Measurements from ENCODE around the gene MMP7.
"Not testable (repeated sequence)": the region's sequence is repeated elsewhere in the genome, so short reads cannot be mapped to it uniquely, and the experiment has no call there.

MMP7 gene

DNA sequence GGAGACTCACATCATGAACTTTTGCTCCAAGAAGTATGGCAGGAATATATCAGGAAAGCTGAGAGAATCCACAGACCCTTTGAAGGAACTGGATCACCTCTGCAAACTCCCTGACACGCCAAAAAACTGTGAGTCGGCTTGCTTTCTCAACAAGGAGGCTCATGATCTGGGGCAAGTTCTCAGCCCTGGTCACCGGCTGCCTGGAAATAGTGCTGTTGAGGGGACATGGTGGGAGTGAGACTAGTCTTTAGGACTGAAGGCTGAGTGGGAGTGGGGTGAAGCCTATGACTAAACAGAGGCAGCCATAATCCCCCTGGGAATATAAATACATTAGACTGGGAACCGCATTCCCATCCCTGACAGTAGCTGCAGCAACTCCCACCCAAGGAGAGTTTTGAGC lies 8.4 kb upstream of the MMP7 start:
- DNase-seq (ENCODE audit: low read depth): no peak

DNA sequence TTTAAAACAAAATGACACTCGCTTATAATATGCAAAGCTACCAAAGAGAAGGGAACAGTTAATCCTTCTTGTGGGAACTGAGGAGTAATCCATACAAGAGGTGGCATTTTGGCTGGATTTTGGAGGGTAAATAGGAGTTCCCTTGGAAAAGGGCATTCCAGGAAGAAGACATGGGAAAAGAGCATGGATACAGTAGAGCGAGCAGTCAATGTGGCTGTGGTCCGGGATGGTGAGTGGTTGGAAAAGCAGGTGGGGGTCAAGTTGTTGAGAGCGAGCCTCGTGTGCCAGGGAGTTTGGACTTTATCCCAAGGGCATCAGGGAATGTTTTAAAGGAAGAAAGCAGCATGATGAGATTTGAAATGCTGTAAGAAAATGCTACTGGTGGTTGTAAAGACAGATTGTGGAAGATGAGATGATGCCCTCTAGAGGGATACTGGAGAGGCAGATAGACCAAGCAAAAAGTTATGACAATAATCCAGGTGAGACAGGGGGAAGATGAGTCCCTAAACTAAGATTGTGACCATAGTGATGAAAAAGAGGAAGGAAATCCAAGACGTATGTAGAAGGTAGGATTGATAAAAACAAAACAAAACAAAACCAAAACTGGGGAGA lies 3.8 kb upstream of the MMP7 start:
- DNase-seq (ENCODE audit: low read depth): no peak

DNA sequence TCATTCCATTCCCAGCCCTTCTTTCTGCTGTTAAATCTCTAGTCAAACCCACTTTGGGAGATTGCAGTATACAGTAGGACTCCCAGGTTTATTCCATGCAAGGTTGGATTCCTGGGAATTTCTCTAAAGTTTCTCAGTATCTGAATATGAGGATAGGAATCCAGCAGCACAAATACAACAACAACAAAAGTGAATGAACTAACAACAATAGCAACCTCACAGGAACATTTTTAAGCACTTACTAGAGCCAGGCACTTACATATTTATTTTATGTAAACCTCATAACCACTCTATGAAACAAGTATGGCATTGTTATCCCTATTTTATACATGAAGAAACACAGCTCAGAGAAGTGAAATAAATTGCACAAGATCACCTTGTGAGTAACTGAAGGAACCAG lies 1.9 kb downstream of the MMP7 start:
- no peak for DNase-seq (ENCODE audit: low read depth)

DNA sequence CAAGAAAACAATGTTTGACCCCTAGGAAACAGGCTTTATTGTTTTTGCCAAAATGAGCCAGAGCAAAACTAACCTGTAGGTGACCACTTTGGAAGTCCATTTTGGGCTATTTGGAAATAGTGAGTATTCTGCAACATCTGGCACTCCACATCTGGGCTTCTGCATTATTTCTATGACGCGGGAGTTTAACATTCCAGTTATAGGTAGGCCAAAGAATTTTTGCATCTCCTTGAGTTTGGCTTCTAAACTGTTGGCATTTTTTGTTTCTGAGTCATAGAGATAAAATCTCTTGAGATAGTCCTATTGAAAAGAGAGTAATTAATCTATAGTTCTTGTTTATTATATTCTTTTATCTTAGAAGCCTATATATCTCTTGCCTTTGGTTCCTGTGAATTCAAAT lies 2.9 kb downstream of the MMP7 start:
- no peak for DNase-seq (ENCODE audit: low read depth)

DNA sequence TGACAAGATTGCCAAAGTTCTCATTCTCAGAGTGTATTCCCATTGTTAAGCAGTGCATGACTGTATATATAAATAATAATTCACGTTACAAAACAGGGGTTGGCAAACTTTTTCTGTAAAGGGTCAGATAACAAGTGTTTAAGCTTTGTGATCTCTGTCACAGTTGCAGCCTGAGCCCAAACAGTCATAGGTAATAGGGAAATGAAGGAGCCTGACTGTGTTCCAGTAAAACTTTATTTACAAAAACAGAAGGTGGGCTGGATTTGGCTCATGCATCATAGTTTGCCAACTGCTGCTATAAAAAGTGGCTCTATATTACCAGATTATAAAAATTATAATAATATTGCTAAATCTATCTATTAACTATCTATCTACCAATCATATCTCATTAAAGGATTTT lies 3.5 kb downstream of the MMP7 start:
- no peak for DNase-seq (ENCODE audit: low read depth)

DNA sequence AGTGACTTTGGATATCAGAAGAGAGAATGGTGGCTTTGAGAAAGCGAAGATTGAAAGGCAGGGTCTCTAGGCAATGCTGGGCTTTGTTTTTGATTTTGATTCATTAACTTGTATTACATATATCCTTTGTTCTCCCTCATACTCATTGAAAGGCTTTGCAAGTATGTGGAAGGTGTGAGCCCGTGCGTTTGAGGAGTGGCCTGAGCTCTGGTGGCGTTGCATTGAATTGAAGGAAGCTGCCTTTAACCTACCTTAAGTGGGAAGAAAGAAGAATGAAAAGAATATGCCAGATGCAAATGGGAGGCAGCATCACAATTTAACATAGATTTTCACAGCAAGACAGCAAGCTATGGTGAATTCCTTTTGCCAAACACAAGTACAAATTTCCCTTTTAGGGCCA lies 6.7 kb downstream of the MMP7 start:
- DNase-seq (ENCODE audit: low read depth): no peak

DNA sequence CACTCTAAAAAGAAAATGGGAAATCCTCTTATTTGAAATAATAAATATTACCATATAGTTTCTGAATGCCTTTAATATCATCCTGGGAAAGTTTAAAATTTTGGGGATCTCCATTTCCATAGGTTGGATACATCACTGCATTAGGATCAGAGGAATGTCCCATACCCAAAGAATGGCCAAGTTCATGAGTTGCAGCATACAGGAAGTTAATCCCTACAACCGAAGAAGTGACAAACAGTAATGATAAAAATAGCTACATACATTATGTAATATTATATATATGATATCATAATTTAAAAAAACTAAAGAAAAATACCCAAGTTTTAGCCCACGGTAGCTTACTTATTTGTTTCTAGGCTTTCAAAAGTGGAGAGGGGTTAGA lies 7.4 kb downstream of the MMP7 start:
- no peak for DNase-seq (ENCODE audit: low read depth)

DNA sequence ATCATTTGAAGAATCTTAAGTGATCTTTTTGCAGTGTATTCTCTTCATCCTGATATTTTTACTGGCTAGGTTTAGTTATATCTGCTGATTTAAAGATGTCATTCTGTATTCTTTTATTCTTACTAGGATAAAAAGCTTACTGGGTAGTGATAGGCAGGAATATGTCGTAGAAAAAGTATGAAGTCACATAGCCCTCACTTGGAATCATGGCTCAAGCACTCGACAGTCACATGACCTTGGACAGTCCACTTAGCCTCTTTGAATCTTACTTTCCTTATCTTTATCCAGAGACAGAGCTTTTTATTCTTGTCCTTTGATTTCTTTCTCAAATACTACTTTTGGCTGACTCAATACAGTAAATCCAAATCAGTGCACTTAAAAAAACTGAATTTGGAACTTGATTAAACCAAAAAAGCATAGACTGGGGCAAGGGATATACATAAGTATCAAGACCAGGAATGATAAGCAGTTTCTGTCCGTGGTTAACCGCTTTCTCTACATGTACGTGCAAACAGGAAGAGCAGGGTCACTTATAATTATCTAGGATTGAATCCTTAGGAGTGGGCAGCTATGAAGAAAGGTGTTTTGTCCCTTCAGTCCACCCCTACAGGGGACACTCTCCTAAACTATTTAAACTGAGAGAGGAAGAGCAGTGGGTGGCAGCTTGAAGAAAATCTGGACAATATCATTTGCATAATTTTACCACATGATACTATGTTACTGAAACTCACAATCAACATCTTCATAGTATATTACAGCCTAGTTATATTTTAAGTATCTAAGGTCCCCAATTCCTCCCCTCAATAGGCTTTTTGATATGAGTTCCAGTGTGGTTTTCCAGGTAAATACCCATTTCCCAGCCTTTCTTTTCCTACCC lies 8.0 kb downstream of the MMP7 start:
- no peak for DNase-seq (ENCODE audit: low read depth)

DNA sequence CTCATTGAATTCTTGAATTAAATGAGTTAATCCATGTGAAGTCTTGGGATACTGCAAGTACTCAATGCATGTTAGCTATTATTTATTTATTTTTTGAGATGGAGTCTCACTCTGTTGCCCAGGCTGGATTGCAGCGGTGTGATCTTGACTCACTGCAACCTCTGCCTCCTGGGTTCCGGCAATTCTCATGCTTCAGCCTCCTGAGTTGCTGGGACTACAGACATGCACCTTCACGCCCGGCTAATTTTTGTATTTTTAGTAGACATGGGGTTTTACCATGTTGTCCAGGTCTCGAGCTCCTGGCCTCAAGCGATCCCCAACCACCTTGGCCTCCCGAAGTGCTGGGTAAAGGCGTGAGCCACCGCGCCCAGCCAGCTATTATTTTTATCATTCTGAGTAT lies 9.4 kb downstream of the MMP7 start:
- no peak for DNase-seq (ENCODE audit: low read depth)

DNA sequence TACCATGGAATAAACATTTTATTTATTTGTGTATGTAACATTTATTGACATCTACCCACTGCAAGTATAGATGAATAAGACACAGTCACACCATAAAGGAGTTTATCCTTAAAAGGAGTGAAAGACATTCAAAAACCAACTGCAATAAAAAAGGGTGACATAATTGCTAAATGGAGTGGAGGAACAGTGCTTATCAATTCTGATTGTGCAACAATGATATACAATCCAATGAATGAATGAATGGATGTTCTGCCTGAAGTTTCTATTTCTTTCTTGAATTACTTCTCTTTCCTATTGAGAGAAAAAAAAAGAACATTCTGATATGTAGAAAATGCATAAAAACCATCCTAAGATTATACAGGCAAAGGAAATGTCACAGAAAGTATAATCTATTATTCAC lies 10.0 kb downstream of the MMP7 start:
- DNase-seq (ENCODE audit: low read depth): no peak

DNA sequence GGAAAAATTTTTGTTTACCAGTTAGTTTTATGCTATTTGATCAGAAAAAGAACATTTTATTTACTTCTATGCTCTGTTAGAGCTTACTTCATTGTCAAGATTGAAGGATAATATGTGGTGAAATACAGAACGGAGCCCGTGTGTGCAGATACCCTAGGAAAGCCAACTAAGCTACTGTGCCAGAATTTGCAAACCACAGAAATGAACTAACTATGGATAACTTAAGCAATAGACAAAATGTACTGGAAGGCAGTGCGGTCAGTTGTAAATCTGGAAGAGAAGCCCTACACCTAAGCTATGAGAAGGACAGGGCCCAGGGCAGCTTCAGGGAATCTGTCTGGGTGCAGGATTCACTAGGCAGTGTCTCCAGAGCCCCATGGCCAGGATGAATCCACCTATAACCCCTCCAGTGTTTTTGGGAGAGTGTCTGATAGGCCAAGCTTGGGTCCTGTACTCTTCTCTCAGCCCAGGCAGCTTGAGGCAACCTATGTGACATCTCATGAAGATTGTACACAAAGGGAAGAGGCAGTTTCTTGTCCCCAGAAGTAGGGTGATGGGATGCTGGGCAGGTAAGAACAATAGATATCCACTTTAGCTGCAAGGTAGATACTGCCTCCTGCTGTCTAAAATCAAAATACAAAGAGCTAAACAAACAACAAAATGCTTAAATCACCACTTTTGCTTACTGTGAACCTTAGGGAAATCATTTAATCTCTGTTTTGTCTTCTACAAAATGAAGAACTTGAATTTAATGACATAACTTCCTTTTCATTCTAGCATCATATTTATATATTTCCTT lies 12.1 kb downstream of the MMP7 start:
- no peak for DNase-seq (ENCODE audit: low read depth)

DNA sequence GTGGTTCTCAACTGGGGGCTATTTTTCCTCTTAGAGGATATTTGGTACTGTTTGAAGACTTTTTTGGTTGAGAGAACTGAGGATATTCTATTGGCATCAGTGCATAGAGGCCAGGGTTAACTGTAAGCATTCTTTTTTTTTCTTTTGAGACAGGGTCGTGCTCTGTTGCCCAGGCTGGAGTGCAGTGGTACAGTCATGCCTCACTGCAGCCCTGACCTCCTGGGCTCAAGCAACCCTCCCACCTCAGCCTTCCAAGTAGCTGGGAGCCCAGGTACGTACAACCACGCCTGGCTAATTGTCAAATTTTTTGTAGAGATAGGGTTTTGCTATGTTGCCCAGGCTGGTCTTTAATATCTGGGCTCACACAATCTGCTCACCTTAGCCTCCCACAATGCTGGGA lies 12.9 kb downstream of the MMP7 start:
- DNase-seq (ENCODE audit: low read depth): no peak

DNA sequence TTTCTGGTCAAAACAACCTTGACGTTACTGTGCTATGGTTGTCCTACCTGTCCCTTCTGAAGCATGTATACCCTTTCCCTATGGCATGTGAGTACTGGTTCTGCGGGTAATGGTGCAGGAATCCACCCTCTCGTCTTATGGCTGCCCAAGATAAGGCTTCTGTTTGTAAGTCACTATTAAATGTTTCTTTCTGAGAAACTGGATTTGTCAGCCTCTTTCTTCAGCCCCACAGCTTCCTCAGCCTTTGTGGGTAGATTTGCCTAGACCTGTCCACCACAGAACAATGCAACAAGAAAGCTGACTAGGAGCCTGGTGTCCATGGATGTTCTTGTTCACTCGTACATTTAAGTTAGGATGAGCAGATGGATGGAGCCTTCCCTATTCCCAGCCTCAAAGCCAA lies 14.4 kb downstream of the MMP7 start:
- DNase-seq (ENCODE audit: low read depth): no peak

DNA sequence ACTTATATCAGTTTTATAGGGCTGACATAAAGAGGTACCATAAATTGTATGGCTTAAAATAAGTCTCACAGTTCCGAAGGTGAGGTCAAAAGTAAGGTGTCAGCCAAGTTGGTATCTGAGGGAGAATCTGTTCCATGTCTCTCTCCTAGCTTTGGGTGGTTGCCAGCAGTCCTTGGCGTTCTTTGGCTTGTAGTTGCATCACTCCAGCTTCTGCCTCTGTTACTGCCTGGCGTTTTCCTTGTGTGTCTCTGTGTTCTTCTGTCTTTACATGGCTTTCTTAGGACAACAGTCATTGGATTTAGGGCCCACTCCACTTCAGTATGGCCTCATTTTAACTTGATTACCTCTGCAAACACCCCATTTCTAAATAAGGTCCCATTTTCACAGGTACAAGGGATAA lies 16.7 kb downstream of the MMP7 start:
- DNase-seq (ENCODE audit: low read depth): peak; percentile 17

DNA sequence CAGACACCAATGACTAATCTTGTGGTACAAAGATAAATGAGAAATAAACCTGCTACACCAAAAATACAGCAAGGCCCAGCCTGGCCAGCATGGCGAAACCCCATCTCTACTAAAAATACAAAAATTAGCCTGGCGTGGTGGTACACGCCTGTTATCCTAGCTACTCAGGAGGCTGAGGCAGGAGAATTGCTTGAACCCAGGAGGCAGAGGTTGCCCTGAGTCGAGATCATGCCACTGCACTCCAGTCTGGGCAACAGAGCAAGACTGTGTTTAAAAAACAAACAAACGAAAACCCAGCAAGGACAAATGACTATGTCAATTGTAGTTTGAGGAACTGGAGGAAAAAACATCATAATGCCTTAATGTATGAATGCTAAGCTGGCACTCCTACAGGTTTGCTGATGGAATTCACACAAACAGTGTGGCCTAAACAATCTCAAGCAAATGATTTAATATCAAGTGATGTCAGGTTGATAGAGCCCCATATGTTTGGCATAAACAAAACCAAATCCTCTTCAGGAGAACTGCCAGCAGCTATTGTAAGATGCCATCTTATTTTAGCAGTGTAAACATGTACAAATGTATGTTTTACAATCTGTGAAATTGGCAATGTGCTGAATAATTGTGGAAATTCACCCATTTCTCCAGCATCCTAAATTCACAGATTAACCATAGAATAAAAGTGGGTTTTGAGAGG lies 20.0 kb downstream of the MMP7 start:
- no peak for DNase-seq (ENCODE audit: low read depth)

DNA sequence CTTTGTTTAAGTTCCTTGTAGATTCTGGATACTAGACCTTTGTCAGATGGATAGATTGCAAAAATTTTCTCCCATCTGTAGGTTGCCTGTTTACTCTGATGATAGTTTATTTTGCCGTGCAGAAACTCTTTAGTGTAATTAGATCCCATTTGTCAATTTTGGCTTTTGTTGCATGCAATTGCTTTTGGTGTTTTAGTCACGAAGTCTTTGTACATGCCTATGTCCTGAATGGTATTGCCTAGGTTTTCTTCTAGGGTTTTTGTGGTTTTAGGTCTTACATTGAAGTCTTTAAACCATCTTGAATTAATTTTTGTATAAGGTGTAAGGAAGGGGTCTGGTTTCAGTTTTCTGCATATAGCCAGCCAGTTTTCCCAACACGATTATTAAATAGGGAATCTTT lies 27.7 kb downstream of the MMP7 start:
- not testable (repeated sequence) for DNase-seq (ENCODE audit: low read depth)

DNA sequence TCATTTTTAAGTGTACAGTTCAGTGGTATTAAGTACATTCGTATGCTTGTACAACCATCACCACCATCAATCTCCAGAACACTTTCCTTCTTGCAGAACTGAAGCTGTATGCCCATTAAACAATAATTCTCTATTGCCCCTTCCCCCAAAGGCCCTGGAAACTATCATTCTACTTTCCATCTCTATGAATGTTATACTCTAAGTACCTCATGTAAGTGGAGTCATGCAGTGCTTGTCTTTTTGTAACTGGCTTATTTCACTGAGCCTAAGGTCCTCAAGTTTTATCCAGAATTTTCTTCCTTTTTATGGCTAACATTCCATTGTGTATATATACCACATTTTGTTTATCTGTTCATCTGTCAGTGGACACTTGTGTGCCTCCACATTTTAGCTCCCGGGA lies 29.7 kb downstream of the MMP7 start:
- no peak for DNase-seq (ENCODE audit: low read depth)

DNA sequence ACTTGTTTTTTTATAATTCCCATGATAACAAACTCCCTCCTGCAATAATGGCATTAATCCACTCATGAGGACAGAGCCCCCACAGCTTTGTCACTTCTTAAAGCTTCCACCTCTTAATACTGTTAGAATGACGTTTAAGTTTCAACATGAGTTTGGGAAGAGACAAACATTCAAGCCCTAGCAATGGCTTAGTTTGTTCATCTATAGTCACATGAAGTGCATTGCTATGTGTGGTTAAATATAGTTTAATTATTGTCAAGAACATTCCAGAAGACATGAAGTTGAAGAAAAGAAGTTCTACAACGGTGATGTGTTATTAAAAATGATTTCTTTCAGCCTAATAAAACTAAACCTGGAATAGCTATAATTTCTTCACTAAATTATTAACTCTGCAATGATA lies 30.6 kb downstream of the MMP7 start:
- DNase-seq (ENCODE audit: low read depth): no peak

DNA sequence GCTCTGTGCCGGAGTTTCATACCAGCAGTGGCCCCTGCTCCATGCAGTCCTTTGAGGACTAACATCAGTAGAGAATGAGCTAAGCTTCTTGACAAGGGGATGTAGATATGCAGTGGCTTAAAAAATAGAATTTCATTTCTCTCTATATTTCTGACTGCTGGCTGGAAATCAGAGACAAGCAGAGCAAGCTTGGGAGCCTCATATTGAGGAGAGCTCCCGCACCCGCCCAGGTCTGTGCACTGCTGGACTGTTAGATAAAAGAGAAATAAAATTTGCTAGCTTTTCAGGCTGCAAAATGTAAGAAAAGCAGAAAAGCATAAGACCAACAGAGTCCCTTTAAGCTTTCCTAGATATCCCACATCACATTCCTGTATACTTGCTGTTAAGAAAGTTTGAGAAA lies 31.4 kb downstream of the MMP7 start:
- DNase-seq (ENCODE audit: low read depth): no peak

DNA sequence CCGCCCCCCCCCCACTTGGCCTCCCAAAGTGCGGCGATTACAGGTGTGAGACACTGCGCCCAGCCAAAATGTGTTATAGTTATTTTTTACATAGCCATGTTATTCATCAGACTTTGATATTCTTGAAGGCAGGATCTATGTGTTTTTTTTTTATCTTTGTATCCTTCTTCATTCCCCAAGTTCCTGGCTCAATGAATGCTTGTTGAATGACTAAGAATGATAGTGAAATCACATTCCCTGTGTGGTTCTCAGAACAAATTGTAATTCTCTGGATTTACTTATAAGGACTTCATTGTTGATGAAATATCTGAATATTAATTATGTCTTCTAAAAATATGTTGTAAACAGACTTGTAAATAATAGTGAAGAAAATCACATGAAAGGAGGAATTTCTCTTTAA lies 33.5 kb downstream of the MMP7 start:
- DNase-seq (ENCODE audit: low read depth): no peak

DNA sequence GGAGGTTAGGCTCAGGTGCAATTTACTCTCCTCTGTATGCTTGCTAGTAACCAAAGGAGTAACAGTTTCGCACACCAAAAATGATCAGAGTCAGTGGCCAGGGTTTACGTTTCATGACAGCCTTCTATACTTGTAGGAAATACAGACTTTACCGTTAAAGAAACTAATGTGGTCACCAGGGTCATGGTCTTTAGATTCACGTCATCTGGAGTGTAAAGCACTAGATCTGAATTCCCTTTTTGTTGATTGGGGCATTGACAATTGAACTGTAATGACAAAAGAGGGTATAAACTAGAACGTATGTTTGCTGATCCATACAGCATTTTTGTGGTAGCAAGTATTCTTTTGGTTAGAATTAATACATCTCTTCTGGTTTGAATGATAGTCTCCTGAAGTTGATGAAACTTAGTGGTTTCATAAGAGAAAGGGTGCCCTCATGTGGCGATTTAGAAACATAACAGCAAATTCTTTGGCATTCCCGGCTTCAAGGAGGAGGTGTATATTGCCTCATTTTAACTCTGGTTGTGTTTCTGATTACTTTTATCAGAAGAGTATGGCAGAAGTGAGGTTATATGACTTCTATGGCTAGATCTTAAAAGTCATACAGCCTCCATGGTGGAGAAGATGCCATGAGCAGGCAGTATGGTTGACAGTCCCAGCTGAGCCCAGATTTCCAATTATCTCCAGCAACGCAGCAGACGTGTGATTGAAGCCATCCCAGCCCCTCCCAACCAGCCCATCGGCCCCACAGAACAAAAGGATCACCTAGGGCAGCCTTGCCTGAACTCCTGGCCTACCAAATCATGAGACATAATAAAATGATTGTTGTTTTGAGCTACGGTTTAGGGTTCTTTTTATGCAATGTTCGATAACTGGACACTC lies 35.1 kb downstream of the MMP7 start:
- peak; percentile 55 for DNase-seq (ENCODE audit: low read depth)

DNA sequence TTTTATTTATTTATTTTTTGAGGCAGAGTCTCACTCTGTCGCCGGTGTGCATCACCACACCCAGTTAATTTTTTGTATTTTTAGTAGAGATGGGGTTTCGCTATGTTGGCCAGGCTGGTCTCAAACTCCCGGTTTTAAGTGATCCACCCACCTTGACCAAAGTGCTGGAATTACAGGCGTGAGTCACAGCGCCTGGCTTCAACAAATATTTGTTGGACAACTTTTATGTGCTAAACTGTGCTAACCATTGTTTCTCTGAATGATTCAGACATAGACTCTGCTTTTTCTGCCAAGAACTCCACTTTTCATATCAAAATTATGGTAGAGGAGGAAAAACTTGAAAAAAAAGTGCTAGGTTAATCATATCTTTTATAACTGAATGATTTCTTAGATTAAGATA lies 36.3 kb downstream of the MMP7 start:
- DNase-seq (ENCODE audit: low read depth): no peak
